Right ventricle myocardium inferior (tissue), 1 donor: Measurements from ENCODE around the gene KAT2A. TPM values are rescaled to one million over a fixed set of nuclear protein-coding genes. Genes with fewer than 3 reads are reported as not detected.
A peak's percentile ranks its signal among the peaks of the same experiment; 100 is the strongest.

Experiments
- ATAC-seq: fragments of 200-7000 bp; cut with Tn5 transposase; one replicate; pipeline ENCODE4 v1.9.1; 2020; ENCODE audit warnings: mild to moderate bottlenecking, moderate library complexity
- DNase-seq: peaks from one replicate; pipeline ENCODE4 v3.0.0; 2021; ENCODE audit errors: missing footprints
- intact Hi-C: fragments of 100-400 bp; cut with DNase I; formaldehyde crosslinking; loops from one replicate; pipeline ENCODE4 v1.11.0; 2022
- total RNA-seq: library from RNA; stranded (reverse); fragmentation: NEBNext Ultra II Directional; extraction: Animal tissue kit (Norgen Biotek cat#: 25700); gene quantifications from one replicate; pipeline ENCODE4 v1.2.1, GENCODE V29; 2021
- donor health status: DM: no; HTN: yes; CAD: no; lungs with severe emphysema.

The KAT2A gene
- total RNA-seq, 1 donor from 2014 or later, result 22.0 TPM

DNA sequence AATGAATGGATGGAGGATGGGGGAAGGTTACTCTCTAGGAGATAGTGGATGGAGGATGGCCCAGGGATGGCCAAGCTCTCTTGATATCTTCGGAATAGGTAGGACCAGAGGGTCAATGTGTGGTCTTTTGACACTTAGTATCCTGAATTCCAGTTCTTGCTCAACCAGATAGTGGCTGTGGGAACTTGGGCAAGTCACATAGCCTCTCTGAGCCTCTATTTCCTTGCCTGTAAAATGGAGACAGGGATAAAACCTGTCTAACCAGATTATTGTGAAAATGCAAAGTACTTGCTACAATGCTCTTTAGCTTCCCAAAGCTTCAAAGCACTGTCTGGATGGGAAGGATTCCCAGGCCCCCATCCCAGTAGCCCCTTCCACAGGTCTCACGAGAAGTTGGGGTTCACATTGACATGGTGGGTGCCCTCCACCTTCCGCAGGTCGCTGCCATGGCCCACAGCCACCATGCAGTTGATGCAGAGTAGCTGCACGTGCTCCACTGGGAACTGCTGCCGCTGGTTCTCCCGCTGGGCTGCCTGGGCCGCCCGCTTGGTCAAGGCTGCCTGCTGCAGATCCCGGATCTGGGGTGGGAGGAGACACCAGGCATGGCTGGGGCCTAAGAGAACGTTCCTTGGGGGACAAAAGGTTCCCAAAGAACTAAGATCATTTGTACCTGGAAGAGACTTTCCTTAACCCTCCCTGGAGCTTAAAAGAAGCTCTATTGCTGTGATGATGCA lies 17.8 kb downstream of the KAT2A start:
- DNase-seq, result no peak
- no peak for ATAC-seq
- intact Hi-C loops, result loop anchor here (5.0 kb wide), 1 partner anchor 141 kb away; no protein-coding TSS in a partner anchor

- intact Hi-C loops, result loop anchor here (5.0 kb wide), 1 partner anchor 139 kb away; no protein-coding TSS in a partner anchor
- peak; percentile 86 for DNase-seq
- peak; percentile 71 for ATAC-seq
Measured at GRCh38 chr17:42101513-42102292, 19.5 kb downstream of the KAT2A start.

DNA sequence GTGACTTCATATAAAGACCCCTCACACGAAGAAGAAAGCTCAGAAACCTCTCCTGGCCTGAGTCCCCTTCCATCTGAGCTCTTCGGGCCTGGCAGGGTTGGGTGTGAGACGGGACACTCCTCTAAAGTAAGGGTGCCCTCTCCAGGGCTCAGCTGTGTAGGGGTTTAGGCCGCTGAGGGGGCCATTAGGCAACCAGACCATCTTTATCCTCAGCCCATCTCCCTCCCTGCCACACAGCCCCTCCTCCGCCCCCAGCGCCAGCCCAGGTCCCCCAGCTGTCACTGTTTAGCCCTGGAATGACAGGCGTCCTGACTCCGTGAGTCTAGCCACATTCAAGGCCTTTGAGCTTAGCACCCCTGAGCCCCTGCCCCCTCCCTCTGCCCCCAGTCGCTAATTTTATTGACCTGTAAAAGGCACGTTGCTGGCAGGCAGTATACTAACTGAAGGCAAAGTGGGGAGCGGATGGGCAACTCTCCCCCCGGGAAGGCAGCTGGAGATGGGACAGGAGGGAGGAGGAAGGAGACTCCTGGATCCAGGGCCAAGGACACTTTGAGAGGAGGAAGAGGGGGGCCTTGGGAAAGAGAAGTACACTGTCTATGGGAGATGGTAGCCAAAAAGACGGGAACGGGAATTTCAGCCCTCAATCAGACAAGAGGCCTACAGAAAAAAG lies 22.3 kb downstream of the KAT2A start:
- DNase-seq (no peak), ATAC-seq (no peak)
- intact Hi-C loops, result no loop called here

GRCh38 chr17:42097691-42098631 lies 23.2 kb downstream of the KAT2A start, which contains the start of gene ZNF385C:
TSS of gene ZNF385C (minus strand) at chr17:42098473. CDS start at chr17:42063056, 35,417 bp downstream.
- DNase-seq (no peak), ATAC-seq (no peak)
- intact Hi-C loops, result no loop called here

GRCh38 chr17:42096360-42097111 lies 24.6 kb downstream of the KAT2A start:
- ATAC-seq, result no peak
- intact Hi-C loops, result no loop called here
- DNase-seq, result no peak

- no peak for DNase-seq
- peak; percentile 17 for ATAC-seq
- intact Hi-C loops, result no loop called here
Measured at GRCh38 chr17:42094375-42095069, 26.6 kb downstream of the KAT2A start.

GRCh38 chr17:42092939-42093338 lies 28.2 kb downstream of the KAT2A start:
- ATAC-seq (no peak), DNase-seq (no peak)
- intact Hi-C loops, result no loop called here

DNA sequence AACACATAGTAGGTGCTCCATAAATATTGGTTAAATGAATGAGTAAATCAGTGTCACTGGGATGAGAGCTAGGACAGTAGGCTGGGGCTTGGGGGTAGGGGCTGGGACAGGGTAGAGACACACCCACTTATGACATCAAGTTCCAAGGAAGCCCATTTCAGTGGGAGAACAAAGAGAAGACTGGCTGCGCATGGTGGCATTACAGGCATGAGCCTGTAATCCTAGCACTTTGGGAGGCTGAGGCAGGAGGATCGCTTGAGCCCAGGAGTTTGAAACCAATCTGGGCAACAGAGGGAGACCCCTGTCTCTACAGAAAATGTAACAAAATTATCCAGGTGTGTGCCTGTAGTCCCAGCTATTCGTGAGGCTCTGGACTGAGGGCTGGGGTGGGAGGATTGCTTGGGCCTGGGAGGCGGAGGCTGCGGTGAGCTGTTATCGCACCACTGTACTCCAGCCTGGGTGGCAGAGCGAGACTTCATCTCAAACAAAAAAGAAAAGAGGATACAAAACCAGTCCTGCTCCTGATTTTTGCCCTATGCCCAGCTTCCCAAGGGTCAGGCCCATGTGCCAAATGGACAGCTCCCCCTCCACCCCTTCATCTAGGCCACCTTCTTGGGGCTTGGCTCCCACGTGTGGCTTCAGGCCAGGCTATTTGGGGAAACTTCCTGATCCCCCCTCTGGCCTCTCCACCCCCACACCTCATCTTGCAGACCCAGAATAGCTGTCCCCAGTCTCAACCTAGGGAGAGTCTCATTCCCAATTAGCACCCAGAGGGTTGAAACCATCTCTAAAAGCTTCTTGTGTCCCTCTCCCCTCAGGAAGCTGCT lies 30.0 kb downstream of the KAT2A start:
- intact Hi-C loops, result no loop called here
- DNase-seq (no peak), ATAC-seq (no peak)

- intact Hi-C loops, result no loop called here
- ATAC-seq (no peak), DNase-seq (no peak)
Measured at GRCh38 chr17:42088736-42089135, 32.4 kb downstream of the KAT2A start.

GRCh38 chr17:42087736-42088705 lies 33.1 kb downstream of the KAT2A start:
- intact Hi-C loops, result no loop called here
- DNase-seq (no peak), ATAC-seq (no peak)

DNA sequence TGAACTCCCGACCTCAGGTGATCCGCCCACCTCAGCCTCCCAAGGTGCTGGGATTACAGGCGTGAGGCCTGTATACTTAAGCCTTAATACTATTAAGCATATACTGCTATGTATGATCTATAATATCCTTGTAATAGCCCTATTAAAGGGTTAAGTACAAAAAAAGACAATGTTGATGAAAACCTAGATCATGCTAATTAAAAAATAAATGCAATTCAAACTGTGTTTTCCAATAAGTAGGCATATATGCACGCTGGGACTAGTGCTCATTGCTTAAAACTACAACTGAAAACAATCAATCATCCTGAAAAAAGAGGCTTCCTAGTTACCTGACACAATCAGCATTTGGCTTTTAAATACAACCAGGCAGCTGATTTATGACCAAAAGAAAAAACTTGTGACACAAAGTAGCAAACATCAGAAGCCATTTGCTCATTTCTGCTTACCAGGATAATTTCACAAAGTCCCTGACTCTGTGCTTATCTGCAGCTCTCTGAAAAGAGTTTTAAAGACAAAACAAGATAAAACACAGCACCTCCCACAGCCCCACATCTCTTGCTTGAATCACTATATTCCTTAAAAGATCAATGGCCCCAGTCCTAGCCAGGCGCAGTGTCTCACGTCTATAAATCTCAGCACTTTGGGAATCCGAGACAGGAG lies 34.0 kb downstream of the KAT2A start:
- ATAC-seq, result no peak
- intact Hi-C loops, result no loop called here

GRCh38 chr17:42081516-42082129 lies 39.5 kb downstream of the KAT2A start:
- DNase-seq (no peak), ATAC-seq (no peak)
- intact Hi-C loops, result no loop called here

More for the DNA sequence above, 34.0 kb downstream of the KAT2A start:
- DNase-seq, result no peak

GRCh38 chr17:42079541-42079940 lies 41.6 kb downstream of the KAT2A start:
- intact Hi-C loops, result no loop called here
- ATAC-seq (no peak), DNase-seq (no peak)

- DNase-seq, result no peak
- intact Hi-C loops, result no loop called here
- no peak for ATAC-seq
Measured at GRCh38 chr17:42078396-42079043, 42.6 kb downstream of the KAT2A start.
